ENCODE results near the gene MGLL. TPM values are rescaled to one million over a fixed set of nuclear protein-coding genes. Genes with fewer than 3 reads are reported as not detected.

The MGLL gene
- total RNA-seq, 1 experiment from 2014 or later: 6.8 TPM

- Histone ChIP-seq H3K9ac (ENCODE audit: low read length) (peak overlapping the region; percentile 35; the same call in 1 of the 2 replicates), H3K9me3 (ENCODE audit: control insufficient read depth in 1 of 2, insufficient read depth in 1 of 2, low read depth in 1 of 2, low read length in 2 of 2) (no peaks in the 10 kb centered on the region), H3K27ac (ENCODE audit: low read depth, low read length) (no peak overlapping the region), H4K20me1 (ENCODE audit: insufficient read depth) (no peaks in the 10 kb centered on the region), H3K4me1 (ENCODE audit: control insufficient read depth in 1 of 2, insufficient read depth in 2 of 2, low read length in 2 of 2) (peaks cover 16 to 49% of the 10 kb centered on the region in 2 experiments), H3K36me3 (ENCODE audit: control insufficient read depth in 1 of 2, insufficient read depth in 2 of 2, low read length in 2 of 2) (no peaks in the 10 kb centered on the region), H3K4me2 (ENCODE audit: low read length) (peak overlapping the region; percentile 72), H3K27me3 (ENCODE audit: insufficient read depth, low read length) (no peaks in the 10 kb centered on the region), H2AFZ (ENCODE audit: low read depth, low read length, poor library complexity, severe bottlenecking) (no peak overlapping the region), H3K4me3 (replicated peaks in 1 of 2; ENCODE audit: low read depth in 1 of 2, low read length in 2 of 2) (no peak overlapping the region), H3K79me2 (ENCODE audit: insufficient read depth, low read length) (no peaks in the 10 kb centered on the region), H3K9me2 (ENCODE audit: insufficient read depth) (no peaks in the 10 kb centered on the region)
- BruUV-seq (replicated peaks): no TSS peak
- intact Hi-C loops (cut with micrococcal nuclease): no loop called here
- POLR2A ChIA-PET: no interaction called here
- RAD21 ChIA-PET (ENCODE audit: low non-redundant PET in 1 of 2, low total read pairs in 2 of 2, uncharacterized antibody in 2 of 2, unreplicated experiment in 2 of 2): no interaction called here
- ATAC-seq: no peak
- no peak for DNase-seq (ENCODE audit: low read depth, low spot score)
- TF ChIP-seq, protein P1, sequence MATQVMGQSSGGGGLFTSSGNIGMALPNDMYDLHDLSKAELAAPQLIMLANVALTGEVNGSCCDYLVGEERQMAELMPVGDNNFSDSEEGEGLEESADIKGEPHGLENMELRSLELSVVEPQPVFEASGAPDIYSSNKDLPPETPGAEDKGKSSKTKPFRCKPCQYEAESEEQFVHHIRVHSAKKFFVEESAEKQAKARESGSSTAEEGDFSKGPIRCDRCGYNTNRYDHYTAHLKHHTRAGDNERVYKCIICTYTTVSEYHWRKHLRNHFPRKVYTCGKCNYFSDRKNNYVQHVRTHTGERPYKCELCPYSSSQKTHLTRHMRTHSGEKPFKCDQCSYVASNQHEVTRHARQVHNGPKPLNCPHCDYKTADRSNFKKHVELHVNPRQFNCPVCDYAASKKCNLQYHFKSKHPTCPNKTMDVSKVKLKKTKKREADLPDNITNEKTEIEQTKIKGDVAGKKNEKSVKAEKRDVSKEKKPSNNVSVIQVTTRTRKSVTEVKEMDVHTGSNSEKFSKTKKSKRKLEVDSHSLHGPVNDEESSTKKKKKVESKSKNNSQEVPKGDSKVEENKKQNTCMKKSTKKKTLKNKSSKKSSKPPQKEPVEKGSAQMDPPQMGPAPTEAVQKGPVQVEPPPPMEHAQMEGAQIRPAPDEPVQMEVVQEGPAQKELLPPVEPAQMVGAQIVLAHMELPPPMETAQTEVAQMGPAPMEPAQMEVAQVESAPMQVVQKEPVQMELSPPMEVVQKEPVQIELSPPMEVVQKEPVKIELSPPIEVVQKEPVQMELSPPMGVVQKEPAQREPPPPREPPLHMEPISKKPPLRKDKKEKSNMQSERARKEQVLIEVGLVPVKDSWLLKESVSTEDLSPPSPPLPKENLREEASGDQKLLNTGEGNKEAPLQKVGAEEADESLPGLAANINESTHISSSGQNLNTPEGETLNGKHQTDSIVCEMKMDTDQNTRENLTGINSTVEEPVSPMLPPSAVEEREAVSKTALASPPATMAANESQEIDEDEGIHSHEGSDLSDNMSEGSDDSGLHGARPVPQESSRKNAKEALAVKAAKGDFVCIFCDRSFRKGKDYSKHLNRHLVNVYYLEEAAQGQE (IDR thresholded peaks at IDR 0.05; ENCODE audit: low read depth): no peak
- TF ChIP-seq CEBPB (IDR thresholded peaks at IDR 0.05; ENCODE audit: low read depth): no peak
- no peak for TF ChIP-seq RAD21 (IDR thresholded peaks at IDR 0.05; ENCODE audit: low read depth)
- no peak for TF ChIP-seq ELF1 (IDR thresholded peaks at IDR 0.05; ENCODE audit: borderline replicate concordance, low read depth)
- TF ChIP-seq, protein P2, sequence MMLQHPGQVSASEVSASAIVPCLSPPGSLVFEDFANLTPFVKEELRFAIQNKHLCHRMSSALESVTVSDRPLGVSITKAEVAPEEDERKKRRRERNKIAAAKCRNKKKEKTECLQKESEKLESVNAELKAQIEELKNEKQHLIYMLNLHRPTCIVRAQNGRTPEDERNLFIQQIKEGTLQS (IDR thresholded peaks at IDR 0.05): no peak
- TF ChIP-seq SP1 (IDR thresholded peaks at IDR 0.05; ENCODE audit: low read depth): no peak
- TF ChIP-seq EZH2 (IDR thresholded peaks at IDR 0.05): no peak
- no peak for TF ChIP-seq SRF (IDR thresholded peaks at IDR 0.05; ENCODE audit: low read depth)
- TF ChIP-seq EGR1 (IDR thresholded peaks at IDR 0.05; ENCODE audit: low read depth): no peak
- TF ChIP-seq CBX3 (IDR thresholded peaks at IDR 0.05; ENCODE audit: low read depth): no peak
- TF ChIP-seq ZFX (IDR thresholded peaks at IDR 0.05): no peak
- no peak for TF ChIP-seq MAX (IDR thresholded peaks at IDR 0.05)
- no peak for TF ChIP-seq ZNF274 (IDR thresholded peaks at IDR 0.05; ENCODE audit: low read depth, low read length)
- TF ChIP-seq, protein P3, sequence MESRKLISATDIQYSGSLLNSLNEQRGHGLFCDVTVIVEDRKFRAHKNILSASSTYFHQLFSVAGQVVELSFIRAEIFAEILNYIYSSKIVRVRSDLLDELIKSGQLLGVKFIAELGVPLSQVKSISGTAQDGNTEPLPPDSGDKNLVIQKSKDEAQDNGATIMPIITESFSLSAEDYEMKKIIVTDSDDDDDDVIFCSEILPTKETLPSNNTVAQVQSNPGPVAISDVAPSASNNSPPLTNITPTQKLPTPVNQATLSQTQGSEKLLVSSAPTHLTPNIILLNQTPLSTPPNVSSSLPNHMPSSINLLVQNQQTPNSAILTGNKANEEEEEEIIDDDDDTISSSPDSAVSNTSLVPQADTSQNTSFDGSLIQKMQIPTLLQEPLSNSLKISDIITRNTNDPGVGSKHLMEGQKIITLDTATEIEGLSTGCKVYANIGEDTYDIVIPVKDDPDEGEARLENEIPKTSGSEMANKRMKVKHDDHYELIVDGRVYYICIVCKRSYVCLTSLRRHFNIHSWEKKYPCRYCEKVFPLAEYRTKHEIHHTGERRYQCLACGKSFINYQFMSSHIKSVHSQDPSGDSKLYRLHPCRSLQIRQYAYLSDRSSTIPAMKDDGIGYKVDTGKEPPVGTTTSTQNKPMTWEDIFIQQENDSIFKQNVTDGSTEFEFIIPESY (IDR thresholded peaks at IDR 0.05; ENCODE audit: extremely low read depth, insufficient replicate concordance, low read length): no peak
- TF ChIP-seq POLR2A (IDR thresholded peaks at IDR 0.05; ENCODE audit: borderline replicate concordance, extremely low read depth, insufficient read depth, insufficient read length): no peak
- no peak for TF ChIP-seq POLR2AphosphoS5 (IDR thresholded peaks at IDR 0.05; ENCODE audit: low read depth, low read length)
- CTCF ChIA-PET: no interaction called here
Measured at GRCh38 chr3:127747066-127747465, 75.2 kb downstream of the MGLL start.
